PC-3 (cell line): Measurements from ENCODE around the gene BRF1. TPM values are rescaled to one million over a fixed set of nuclear protein-coding genes. Genes with fewer than 3 reads are reported as not detected.

Source experiments
- ATAC-seq: fragments of 200-7000 bp; cut with Tn5 transposase; 2 replicates; pipeline ENCODE4 v1.9.1; 2020; ENCODE audit warnings: mild to moderate bottlenecking, moderate library complexity
- BruUV-seq: library from RNA; stranded (reverse); fragments of 400-500 nt; replicated peaks from 2 replicates; lab custom pipeline; 2021; lab: Mats Ljungman, UMichigan
- CTCF ChIA-PET: fragments of 300-600 bp; sonication (Branson Sonifier 250); formaldehyde crosslinking; loops from one replicate; lab custom pipeline; 2022; ENCODE audit warnings: antibody characterized with exemption; lab: Charles Lee
- POLR2A ChIA-PET: fragments of 300-600 bp; sonication (Branson Sonifier 250); formaldehyde crosslinking; loops from one replicate; lab custom pipeline; 2022; ENCODE audit warnings: antibody characterized with exemption; ENCODE audit not compliant: unreplicated experiment; lab: Charles Lee
- DNase-seq: peaks from one replicate; pipeline ENCODE4 v3.0.0-alpha.2; 2015
- H2AFZ ChIP-seq: fragments of 300-600 bp; sonication (generic); 2 replicates; pipeline ENCODE4 v1.6.0; 2016; ENCODE audit warnings: antibody characterized with exemption, low read length
- H3F3A ChIP-seq: fragments of 300-600 bp; sonication (generic); one replicate; pipeline ENCODE4 v1.6.0; 2017; ENCODE audit warnings: antibody characterized with exemption, low read length, control low read depth, mild to moderate bottlenecking; ENCODE audit not compliant: unreplicated experiment
- H3K27ac ChIP-seq: fragments of 300-600 bp; sonication (generic); 2 replicates; pipeline ENCODE4 v1.5.1; 2016; ENCODE audit warnings: mild to moderate bottlenecking, low read length
- H3K27me3 ChIP-seq: fragments of 300-600 bp; sonication (generic); 2 replicates; pipeline ENCODE4 v1.6.1; 2016; ENCODE audit warnings: low read length, mixed read lengths
- H3K36me3 ChIP-seq: fragments of 300-600 bp; sonication (generic); 2 replicates; pipeline ENCODE4 v1.6.1; 2016; ENCODE audit warnings: low read depth, mixed run types, low read length, mixed read lengths
- H3K4me1 ChIP-seq: fragments of 300-600 bp; sonication (generic); 2 replicates; pipeline ENCODE4 v1.5.1; 2016; ENCODE audit warnings: low read length; ENCODE audit not compliant: insufficient read depth
- H3K4me2 ChIP-seq: fragments of 300-600 bp; sonication (generic); 2 replicates; pipeline ENCODE4 v1.6.0; 2016; ENCODE audit warnings: low read length
- H3K4me3 ChIP-seq: fragments of 300-600 bp; sonication (generic); 2 replicates; pipeline ENCODE4 v1.5.1; 2016; ENCODE audit warnings: mild to moderate bottlenecking, low read length, mixed read lengths
- H3K79me2 ChIP-seq: fragments of 300-600 bp; sonication (generic); 2 replicates; pipeline ENCODE4 v1.6.1; 2017; ENCODE audit warnings: low read length, mixed read lengths
- H3K9ac ChIP-seq: fragments of 300-600 bp; sonication (generic); 2 replicates; pipeline ENCODE4 v1.6.0; 2016; ENCODE audit warnings: mild to moderate bottlenecking, low read length
- H3K9me2 ChIP-seq: fragments of 300-600 bp; sonication (generic); replicated peaks from 2 replicates; pipeline ENCODE4 v1.6.1; 2016; ENCODE audit warnings: mixed run types, low read length, mixed read lengths
- H3K9me3 ChIP-seq: fragments of 300-600 bp; sonication (generic); 2 replicates; pipeline ENCODE4 v1.6.1; 2016; ENCODE audit warnings: low read length, mixed read lengths
- H4K20me1 ChIP-seq: fragments of 300-600 bp; sonication (generic); 2 replicates; pipeline ENCODE4 v1.6.1; 2016; ENCODE audit warnings: low read length, mixed read lengths
- EZH2 ChIP-seq: fragments of 300-600 bp; sonication (generic); IDR thresholded peaks from one replicate; pipeline ENCODE4 v1.6.1; 2017; ENCODE audit warnings: antibody characterized with exemption, mild to moderate bottlenecking, low read length; ENCODE audit not compliant: unreplicated experiment
- EZH2phosphoT487 ChIP-seq: fragments of 300-600 bp; sonication (generic); IDR thresholded peaks from 2 replicates; pipeline ENCODE4 v1.6.1; 2018; ENCODE audit warnings: mild to moderate bottlenecking, antibody characterized with exemption, low read length, borderline replicate concordance
- intact Hi-C: fragments of 100-400 bp; cut with micrococcal nuclease; formaldehyde crosslinking; loops from 2 replicates; pipeline ENCODE4 v1.9.0; 2023
- total RNA-seq: library from RNA; depleted of rRNA; stranded (reverse); fragments of >200 nt; gene quantifications from 2 replicates; pipeline ENCODE4 v1.2.3, GENCODE V29; 2014
- TF ChIP-seq, protein P1 (sequence below): fragments of 300-600 bp; sonication (generic); conservative IDR thresholded peaks from 2 replicates; pipeline ENCODE4 v1.5.1; 2017; ENCODE audit warnings: antibody characterized with exemption, low read depth, mild to moderate bottlenecking, low read length

BRF1 gene
- total RNA-seq, 1 experiment from 2014 or later = 55.8 TPM

DNA sequence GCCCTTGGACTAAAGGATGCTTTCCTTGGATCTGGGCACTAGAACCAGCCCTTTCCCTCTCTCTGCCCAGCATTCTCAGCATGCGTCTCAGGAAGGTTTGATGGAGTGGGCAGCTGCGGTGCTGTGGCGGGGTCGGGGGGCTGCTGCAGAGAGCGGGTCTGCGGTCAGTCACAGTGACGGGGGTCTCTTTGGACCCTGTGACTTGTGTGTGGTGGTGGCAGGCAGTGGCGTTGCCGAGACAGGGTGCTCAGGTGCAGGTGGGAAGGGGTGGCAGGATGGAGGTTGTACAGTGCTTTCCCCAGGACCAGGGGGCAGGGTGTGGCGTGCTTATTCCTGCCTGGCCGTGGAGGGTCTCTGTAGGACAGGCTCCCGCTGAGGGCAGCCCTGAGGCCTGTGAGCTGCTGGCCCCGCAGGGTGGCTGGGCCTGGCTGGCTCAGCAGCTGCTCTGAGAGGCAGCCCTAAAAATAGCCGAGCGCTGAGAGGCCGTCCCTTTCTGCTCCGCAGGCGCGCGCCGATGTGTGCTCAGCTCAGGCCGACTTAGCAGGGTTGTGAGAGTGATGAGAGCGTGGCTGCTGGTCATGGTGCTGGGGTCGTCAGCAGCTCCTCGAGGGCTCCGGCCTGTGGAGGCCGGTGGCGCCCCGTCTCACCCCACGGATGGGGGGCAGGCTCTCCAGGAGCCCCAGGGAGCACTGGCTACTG is 23.4 kb upstream of the BRF1 start:
- no peaks in the 10 kb centered on the region; the same call in 1 of the 2 replicates for H4K20me1 ChIP-seq
- TF ChIP-seq, protein P1, sequence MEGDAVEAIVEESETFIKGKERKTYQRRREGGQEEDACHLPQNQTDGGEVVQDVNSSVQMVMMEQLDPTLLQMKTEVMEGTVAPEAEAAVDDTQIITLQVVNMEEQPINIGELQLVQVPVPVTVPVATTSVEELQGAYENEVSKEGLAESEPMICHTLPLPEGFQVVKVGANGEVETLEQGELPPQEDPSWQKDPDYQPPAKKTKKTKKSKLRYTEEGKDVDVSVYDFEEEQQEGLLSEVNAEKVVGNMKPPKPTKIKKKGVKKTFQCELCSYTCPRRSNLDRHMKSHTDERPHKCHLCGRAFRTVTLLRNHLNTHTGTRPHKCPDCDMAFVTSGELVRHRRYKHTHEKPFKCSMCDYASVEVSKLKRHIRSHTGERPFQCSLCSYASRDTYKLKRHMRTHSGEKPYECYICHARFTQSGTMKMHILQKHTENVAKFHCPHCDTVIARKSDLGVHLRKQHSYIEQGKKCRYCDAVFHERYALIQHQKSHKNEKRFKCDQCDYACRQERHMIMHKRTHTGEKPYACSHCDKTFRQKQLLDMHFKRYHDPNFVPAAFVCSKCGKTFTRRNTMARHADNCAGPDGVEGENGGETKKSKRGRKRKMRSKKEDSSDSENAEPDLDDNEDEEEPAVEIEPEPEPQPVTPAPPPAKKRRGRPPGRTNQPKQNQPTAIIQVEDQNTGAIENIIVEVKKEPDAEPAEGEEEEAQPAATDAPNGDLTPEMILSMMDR = no peak
- TF ChIP-seq EZH2 (no peak), EZH2phosphoT487 (no peak)
- H3K4me3 ChIP-seq = no peak overlapping the region
- H3K9ac ChIP-seq = no peak overlapping the region
- H3K9me3 ChIP-seq = no peaks in the 10 kb centered on the region
- ATAC-seq = no peak
- no peaks in the 10 kb centered on the region for H3F3A ChIP-seq
- DNase-seq = no peak
- no peak overlapping the region for H2AFZ ChIP-seq
- peaks cover 67% of the 10 kb centered on the region for H3K79me2 ChIP-seq
- H3K4me2 ChIP-seq = no peak overlapping the region
- no peaks in the 10 kb centered on the region for H3K27me3 ChIP-seq
- intact Hi-C loops = no loop called here
- ChIA-PET CTCF (no interaction called here), POLR2A (no interaction called here)
- no peak overlapping the region for H3K27ac ChIP-seq
- no peaks in the 10 kb centered on the region for H3K9me2 ChIP-seq
- no TSS peak for BruUV-seq
- H3K4me1 ChIP-seq = 0 out of 2 replicates have a peak, but pooled peaks cover 1% of the 10 kb centered on the region
- H3K36me3 ChIP-seq = no peaks in the 10 kb centered on the region

DNA sequence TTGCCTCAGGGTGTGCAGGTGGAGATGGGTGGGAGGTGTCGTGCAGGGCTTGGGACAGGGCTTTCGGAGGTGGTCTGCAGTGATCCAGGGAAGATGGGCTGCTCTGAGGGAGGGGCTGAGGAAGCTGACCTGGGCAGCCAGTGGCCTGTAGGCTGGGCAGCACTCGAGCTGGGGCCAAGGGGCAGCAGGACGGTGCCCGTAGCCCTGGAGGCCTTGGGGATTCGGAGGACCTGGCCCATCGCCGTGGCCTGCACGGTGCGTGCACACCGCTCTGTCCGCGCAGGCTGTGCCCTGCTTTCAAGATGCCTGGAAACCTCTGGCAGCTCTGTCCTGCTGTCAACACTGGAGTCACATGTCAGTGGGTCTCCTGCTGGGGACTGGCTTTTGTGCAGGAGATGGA is 22.9 kb upstream of the BRF1 start:
- no peak for ATAC-seq
- H2AFZ ChIP-seq = no peak overlapping the region

More for the DNA sequence above, 22.9 kb upstream of the BRF1 start:
- Histone ChIP-seq H3K9ac (no peak overlapping the region), H3K4me2 (no peak overlapping the region), H3K4me1 (0 out of 2 replicates have a peak, but pooled peaks cover 4% of the 10 kb centered on the region), H3K79me2 (peaks cover 72% of the 10 kb centered on the region), H3K9me2 (no peaks in the 10 kb centered on the region), H3F3A (no peaks in the 10 kb centered on the region), H3K36me3 (no peaks in the 10 kb centered on the region), H3K27ac (no peak overlapping the region), H4K20me1 (no peaks in the 10 kb centered on the region; the same call in 1 of the 2 replicates), H3K4me3 (no peak overlapping the region), H3K9me3 (no peaks in the 10 kb centered on the region), H3K27me3 (no peaks in the 10 kb centered on the region)
- TF ChIP-seq EZH2 (no peak), EZH2phosphoT487 (no peak)
- TF ChIP-seq, protein P1 = no peak
- BruUV-seq = no TSS peak
- CTCF ChIA-PET = no interaction called here
- DNase-seq = no peak
- intact Hi-C loops = no loop called here
- POLR2A ChIA-PET = no interaction called here
